GM13976 (cell line): ENCODE measurements around the gene BARX1.
A peak's percentile ranks its signal among the peaks of the same experiment; 100 is the strongest.

Experiments
- DNase-seq: peaks from one replicate; pipeline ENCODE4 v3.0.0; 2012; ENCODE audit warnings: low spot score
- CTCF ChIP-seq: IDR thresholded peaks from 2 replicates; pipeline ENCODE4 v1.5.1; 2012; ENCODE audit warnings: borderline replicate concordance, mild to moderate bottlenecking; ENCODE audit not compliant: insufficient read depth; ENCODE audit errors: extremely low read depth, missing control alignments, control extremely low read depth
- in situ Hi-C: fragments of 300-500 bp; cut with MboI; formaldehyde crosslinking; loops from one replicate; pipeline ENCODE4 v1.12.0; 2022; ENCODE audit warnings: low sequenced_read_pairs, mixed read lengths, inconsistent platforms; ENCODE audit not compliant: unreplicated experiment

The BARX1 gene

GRCh38 chr9:93955111-93955980, at the start of gene BARX1:
Gene BARX1 (minus strand): TSS chr9:93955355. CDS start chr9:93955146, 209 bp downstream.
- TF ChIP-seq CTCF = no peak
- in situ Hi-C loops = loop anchor here (25.0 kb wide), 1 partner anchor 268 kb away; no protein-coding TSS in a partner anchor
- DNase-seq = no peak

- peak; percentile 46 for DNase-seq
These were observed 47.4 kb upstream of the BARX1 start for GRCh38 chr9:94002316-94003140.

GRCh38 chr9:93996863-93997262, 41.7 kb upstream of the BARX1 start:
- in situ Hi-C loops = no loop called here
- no peak for DNase-seq
- no peak for TF ChIP-seq CTCF

More at GRCh38 chr9:94002316-94003140, 47.4 kb upstream of the BARX1 start:
- in situ Hi-C loops = no loop called here
- peak; percentile 63 for TF ChIP-seq CTCF

- no peak for DNase-seq
- in situ Hi-C loops = no loop called here
These were observed 41.2 kb upstream of the BARX1 start for GRCh38 chr9:93996367-93996766.

GRCh38 chr9:93994545-93994944, 39.4 kb upstream of the BARX1 start:
- in situ Hi-C loops = no loop called here
- no peak for TF ChIP-seq CTCF
- no peak for DNase-seq

More at GRCh38 chr9:93996367-93996766, 41.2 kb upstream of the BARX1 start:
- TF ChIP-seq CTCF = no peak

- TF ChIP-seq CTCF = no peak
- DNase-seq = no peak
- in situ Hi-C loops = no loop called here
These were observed 39.0 kb upstream of the BARX1 start for GRCh38 chr9:93994132-93994531.
